GM19324 (cell line): Measurements from ENCODE around the gene KRT12.

ENCODE experiments used
- ATAC-seq: cut with Tn5 transposase; IDR thresholded peaks from one replicate; pipeline ENCODE4 v1.9.1; 2021; ENCODE audit warnings: mild to moderate bottlenecking, moderate library complexity; ENCODE audit not compliant: unreplicated experiment, low FRiP score

The KRT12 gene

DNA sequence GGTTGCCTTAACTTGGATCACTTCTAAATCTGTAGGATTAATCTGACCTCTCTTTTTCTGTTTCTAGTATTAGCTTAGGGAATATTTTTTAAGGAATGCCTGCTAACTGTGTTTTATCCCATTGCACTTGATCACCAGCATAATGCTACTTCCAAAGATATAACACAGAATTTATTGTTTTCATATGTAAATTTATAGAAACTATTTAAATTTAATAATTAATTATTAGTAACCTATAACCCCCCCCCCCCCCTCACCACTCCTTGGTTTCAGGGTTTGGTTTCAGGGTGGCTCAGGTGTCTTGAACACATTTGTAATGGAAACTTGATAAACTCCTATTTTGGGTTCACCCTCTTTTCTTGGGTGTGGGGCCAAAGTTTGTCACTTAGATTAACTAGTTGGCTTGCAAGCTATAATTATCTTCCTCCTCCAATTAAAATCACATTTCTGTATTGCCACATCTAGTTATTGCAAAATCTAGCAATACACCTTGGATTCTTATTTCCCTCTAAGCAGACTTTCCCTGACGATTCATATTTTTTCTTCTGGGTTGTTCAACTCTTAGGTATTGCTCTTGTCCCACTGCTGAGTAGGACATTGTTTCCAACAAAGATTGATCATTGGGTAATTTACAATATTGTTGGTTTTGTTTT, 18.3 kb downstream of the KRT12 start:
- ATAC-seq, result no peak

- no peak for ATAC-seq
Observed at GRCh38 chr17:40846515-40847144, 20.4 kb downstream of the KRT12 start.

DNA sequence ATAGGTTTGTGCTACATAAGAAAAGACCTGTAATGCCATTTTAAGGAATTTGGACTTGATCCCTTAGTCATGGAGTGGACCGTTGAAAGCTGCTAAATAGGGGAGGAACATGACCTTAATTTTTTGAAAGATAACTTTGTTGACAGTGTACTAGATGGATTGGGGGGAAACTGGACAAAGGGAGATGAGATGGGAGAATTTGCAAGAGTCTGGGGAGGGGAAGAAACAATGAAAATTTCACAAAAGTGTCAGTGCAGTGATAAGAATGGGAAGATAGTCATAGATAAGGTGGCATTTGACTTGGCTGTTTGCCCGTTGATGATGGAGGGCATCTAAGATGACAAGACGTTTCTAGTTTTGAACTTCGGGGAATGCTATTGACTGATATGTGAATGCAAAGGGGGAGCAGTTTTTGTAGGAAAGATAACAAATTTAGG, 22.3 kb downstream of the KRT12 start:
- no peak for ATAC-seq

GRCh38 chr17:40843242-40843641, 23.8 kb downstream of the KRT12 start:
- ATAC-seq, result no peak

GRCh38 chr17:40841246-40841645, 25.8 kb downstream of the KRT12 start:
- no peak for ATAC-seq

DNA sequence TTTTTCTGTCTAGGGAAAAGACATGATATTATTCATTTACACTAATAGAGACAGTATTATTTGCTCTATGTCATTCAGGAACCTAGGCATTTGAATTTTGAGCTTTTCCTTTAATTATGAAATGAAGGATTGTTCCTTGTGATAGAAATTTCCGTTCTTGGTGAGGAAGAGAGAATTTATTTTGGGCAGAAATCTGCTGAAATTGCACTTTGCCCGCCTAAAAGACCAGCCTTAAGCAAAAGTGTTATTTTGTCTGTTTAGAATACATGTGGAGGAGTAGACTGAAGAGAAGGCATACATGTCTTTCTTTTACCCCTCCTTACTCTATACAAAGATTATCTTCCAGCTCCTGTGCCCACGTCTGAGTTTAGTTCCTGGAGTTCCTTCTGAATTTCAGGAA, 27.8 kb downstream of the KRT12 start:
- no peak for ATAC-seq

DNA sequence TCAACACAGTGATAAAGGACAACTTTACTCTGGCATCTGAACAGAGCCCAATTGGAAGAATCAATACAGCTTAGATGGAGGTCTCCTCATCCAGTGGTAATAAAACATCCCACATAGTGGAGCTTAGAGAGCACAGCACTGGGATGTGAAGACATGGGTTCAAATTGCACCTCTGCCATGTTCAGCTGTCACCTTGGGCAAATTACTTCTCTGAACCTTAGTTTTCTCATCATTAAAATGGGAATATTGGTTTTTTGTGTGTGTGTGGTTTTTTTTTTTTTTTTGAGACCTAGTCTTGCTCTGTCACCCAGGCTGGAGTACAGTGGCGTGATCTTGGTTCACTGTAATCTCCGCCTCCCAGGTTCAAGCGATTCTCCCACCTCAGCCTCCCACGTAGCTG, 31.0 kb downstream of the KRT12 start:
- no peak for ATAC-seq

- ATAC-seq, result no peak
Observed at GRCh38 chr17:40833882-40834281, 33.1 kb downstream of the KRT12 start.

GRCh38 chr17:40832840-40833239, 34.2 kb downstream of the KRT12 start:
- ATAC-seq, result no peak

- ATAC-seq, result no peak
Observed at GRCh38 chr17:40830085-40830776, 36.8 kb downstream of the KRT12 start.

- ATAC-seq, result no peak
Observed at GRCh38 chr17:40828454-40829044, 38.5 kb downstream of the KRT12 start.

DNA sequence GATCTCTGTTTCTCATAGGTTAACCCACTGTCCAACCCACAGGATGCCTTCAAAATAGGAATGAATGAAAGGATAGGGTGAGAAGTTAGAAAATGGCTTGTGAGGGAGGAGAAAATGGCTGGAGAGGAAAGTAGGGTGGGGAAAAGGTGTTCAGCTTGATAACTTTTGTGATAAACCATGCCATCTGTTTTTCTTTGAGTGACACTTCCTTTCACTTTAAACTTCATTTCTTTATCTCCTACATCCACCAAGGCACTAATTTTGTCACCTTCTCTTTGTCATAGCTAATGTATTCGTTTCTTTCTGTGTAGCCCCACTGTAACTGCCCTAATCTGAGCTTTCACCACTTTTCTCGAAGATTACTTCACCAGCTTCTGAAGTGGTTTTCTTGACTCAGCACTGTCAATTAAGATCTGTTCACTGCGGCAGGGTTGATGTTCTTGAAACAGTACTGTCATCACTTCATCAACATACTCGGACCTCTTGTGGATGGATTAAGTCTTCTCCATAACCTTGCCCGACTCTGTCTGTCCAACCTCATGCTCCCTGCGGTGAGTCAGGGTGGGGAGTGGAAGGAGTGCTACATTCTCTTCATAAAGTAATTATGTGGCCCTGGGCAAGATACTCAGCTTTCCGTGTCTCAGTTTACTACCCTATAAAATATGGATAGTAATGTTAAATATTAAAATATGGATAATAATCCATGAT, 39.1 kb downstream of the KRT12 start:
- no peak for ATAC-seq

DNA sequence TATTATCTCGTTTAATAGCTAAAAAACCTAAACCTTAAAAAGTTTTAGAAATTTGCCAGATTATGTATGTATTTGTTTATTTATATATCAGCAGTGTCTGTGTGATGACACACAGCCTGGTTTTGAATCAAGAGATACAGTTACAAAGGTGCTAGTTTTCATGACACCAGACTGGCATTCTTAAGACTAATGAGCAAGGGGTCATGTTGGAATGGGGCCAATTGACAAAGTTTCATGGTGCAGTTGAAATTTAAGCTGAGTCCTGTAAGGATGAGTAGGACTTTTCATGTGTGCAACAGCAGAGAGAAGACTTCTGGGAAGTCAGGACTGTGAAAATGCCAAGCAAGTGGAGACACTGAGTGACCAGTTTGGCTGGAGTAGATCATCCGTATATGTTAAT, 41.4 kb downstream of the KRT12 start:
- ATAC-seq, result no peak

GRCh38 chr17:40824015-40824832, 42.8 kb downstream of the KRT12 start:
- ATAC-seq, result no peak

DNA sequence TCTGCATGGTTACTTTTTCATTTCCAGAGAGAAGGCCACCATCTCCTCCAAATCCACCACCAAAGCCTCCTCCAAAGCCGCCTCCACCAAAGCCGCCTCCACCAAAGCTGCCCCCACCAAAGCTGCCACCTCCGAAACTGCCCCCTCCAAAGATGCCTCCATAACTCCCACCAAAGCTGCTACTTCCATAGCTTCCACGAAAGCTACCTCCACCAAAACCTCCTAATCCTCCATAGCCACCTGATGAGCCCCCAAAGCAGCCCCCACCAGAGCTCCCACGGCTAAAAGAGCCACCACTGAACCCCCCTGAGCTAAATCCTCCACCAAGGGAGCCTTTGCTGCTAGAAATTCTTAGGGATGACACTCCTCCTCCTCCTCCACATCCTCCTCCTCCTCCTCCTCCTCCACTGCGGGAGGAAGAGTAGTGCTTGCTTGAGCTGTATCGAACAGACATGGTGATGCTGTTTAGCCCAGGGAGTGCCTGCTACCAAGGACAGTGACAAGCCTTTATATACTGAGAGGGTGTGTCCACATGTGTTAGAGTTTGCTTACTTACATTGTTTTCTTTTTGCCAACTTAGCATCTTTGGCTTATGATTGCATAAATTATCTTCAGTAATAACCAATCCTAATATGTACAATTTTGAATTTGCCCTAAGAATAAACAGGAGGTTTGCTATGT, 44.8 kb downstream of the KRT12 start, which contains the start of gene KRT10:
Gene KRT10, minus strand, starts transcription at position 483 of the 681 bp plus-strand sequence. Its CDS starts 29 bp downstream, at position 454.
- no peak for ATAC-seq

- ATAC-seq, result no peak
Observed at GRCh38 chr17:40821536-40821935, 45.5 kb downstream of the KRT12 start.

GRCh38 chr17:40820228-40820838, 46.7 kb downstream of the KRT12 start:
- ATAC-seq, result no peak

GRCh38 chr17:40819528-40820125, 47.4 kb downstream of the KRT12 start:
- no peak for ATAC-seq
